ENCODE measurements around the gene LDLR. TPM values are rescaled to one million over a fixed set of nuclear protein-coding genes. Genes with fewer than 3 reads are reported as not detected.

Gene LDLR
- total RNA-seq, 4 donors from 2014 or later = 14.9 to 68.1 (median 32.6) TPM

DNA sequence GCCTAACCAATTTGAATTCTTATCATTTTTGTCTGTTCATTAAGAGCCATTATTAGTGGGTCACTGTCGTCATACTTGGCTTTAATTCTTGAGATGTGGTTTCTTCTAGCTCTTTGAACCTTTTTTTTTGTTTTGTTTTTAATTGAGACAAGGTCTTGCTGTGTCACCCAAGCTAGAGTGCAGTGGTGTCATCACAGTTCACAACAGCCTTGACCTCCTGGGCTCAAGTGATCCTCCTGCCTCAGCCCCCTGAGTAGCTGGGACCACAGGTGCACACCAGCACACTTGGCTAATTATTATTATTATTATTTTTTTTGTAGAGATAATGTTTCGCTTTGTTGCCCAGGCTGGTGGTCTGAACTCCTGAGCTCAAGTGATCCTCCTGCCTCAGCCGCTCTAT is 25.8 kb upstream of the LDLR start:
- no peaks in the 10 kb centered on the region for H3K27me3 ChIP-seq
- peaks cover 0 to 25% (median 0%) of the 10 kb centered on the region in 3 donors for H3K4me1 ChIP-seq
- peak overlapping the region in 1 of 4 donors; percentile 79 for H3K27ac ChIP-seq
- H3K36me3 ChIP-seq = peaks cover 0 to 59% of the 10 kb centered on the region in 2 donors
- no peak for TF ChIP-seq EP300 (IDR thresholded peaks at IDR 0.05)
- no peak for TF ChIP-seq POLR2A (IDR thresholded peaks at IDR 0.05)
- TF ChIP-seq, protein P1, sequence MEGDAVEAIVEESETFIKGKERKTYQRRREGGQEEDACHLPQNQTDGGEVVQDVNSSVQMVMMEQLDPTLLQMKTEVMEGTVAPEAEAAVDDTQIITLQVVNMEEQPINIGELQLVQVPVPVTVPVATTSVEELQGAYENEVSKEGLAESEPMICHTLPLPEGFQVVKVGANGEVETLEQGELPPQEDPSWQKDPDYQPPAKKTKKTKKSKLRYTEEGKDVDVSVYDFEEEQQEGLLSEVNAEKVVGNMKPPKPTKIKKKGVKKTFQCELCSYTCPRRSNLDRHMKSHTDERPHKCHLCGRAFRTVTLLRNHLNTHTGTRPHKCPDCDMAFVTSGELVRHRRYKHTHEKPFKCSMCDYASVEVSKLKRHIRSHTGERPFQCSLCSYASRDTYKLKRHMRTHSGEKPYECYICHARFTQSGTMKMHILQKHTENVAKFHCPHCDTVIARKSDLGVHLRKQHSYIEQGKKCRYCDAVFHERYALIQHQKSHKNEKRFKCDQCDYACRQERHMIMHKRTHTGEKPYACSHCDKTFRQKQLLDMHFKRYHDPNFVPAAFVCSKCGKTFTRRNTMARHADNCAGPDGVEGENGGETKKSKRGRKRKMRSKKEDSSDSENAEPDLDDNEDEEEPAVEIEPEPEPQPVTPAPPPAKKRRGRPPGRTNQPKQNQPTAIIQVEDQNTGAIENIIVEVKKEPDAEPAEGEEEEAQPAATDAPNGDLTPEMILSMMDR (IDR thresholded peaks at IDR 0.05) = no peak
- no peaks in the 10 kb centered on the region for H3K9me3 ChIP-seq
- no peak for ATAC-seq
- no peak overlapping the region for H3K4me3 ChIP-seq
- WGBS, 2 donors (ENCODE audit: low coverage in 1 of 2) = 83 to 87% methylated on average over 3 of the region's 3 CpGs

DNA sequence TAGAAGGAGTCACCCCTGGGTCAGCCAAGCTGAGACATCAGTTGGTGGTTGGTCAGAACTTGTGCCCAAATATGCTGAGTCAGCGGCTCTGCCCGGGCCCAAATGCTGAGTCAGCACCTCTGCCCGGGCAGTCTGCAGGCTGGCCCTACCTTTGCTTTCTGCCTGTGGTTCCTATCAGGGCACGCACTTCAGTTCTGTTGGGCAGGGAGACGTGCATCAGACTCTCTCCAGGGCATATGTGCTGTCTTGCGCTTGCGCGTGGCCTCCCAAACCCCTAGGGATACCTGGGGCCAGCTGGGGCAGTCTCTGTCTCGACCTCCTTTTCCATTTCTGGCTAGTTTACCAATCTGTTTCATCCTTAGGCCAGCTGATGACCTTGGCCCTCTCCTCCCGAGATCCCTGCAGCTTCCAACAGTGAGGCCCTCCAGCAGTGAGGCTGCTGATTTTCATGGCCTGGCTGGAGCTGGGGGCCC is 24.4 kb upstream of the LDLR start:
- Histone ChIP-seq H3K4me3 (no peak overlapping the region), H3K27me3 (no peaks in the 10 kb centered on the region)
- ATAC-seq = no peak

DNA sequence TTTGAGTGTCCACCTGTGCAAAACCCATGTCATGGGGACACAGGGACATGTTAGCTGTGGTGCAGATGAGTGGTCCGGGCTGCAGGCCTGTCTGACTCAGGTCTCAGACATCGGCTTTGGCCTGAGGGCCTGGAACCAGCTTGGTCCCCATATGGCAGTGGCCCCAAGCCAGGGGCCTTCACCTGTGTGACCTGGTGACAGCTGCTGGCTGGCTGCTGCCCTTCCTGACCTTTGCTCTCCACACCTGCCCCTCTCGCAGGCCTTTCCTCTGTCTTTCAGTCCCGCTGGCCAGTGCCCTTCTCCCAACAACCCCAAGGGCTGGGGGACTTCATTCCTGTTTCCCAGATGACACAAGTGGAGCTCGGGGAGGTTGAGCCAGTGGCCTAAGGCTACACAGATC is 22.9 kb upstream of the LDLR start:
- H3K27ac ChIP-seq = no peak overlapping the region
- WGBS, 2 donors (ENCODE audit: low coverage in 1 of 2) = 94 to 100% methylated on average over 1 to 2 of the region's 5 CpGs
- no peaks in the 10 kb centered on the region for H3K9me3 ChIP-seq
- H3K27me3 ChIP-seq = no peaks in the 10 kb centered on the region
- TF ChIP-seq, protein P1 (IDR thresholded peaks at IDR 0.05) = no peak
- TF ChIP-seq POLR2AphosphoS5 (IDR thresholded peaks at IDR 0.05) (no peak), EP300 (IDR thresholded peaks at IDR 0.05) (no peak), POLR2A (IDR thresholded peaks at IDR 0.05) (no peak)
- H3K36me3 ChIP-seq = peaks cover 0 to 36% of the 10 kb centered on the region in 2 donors
- ATAC-seq = no peak
- H3K4me3 ChIP-seq = no peak overlapping the region
- peaks cover 0 to 23% (median 0%) of the 10 kb centered on the region in 3 donors for H3K4me1 ChIP-seq

More for the DNA sequence above, 24.4 kb upstream of the LDLR start:
- Histone ChIP-seq H3K36me3 (peaks cover 0 to 47% of the 10 kb centered on the region in 2 donors), H3K4me1 (peaks cover 0 to 25% (median 0%) of the 10 kb centered on the region in 3 donors), H3K27ac (peak overlapping the region in 3 of 4 donors; percentile 15 to 58 (median 47)), H3K9me3 (no peaks in the 10 kb centered on the region)
- TF ChIP-seq EP300 (IDR thresholded peaks at IDR 0.05) (no peak), POLR2A (IDR thresholded peaks at IDR 0.05) (no peak), POLR2AphosphoS5 (IDR thresholded peaks at IDR 0.05) (no peak)
- TF ChIP-seq, protein P1 (IDR thresholded peaks at IDR 0.05) = no peak
- WGBS, 2 donors (ENCODE audit: low coverage in 1 of 2) = 67% methylated on average over 1 of the region's 10 CpGs; no CpG with 5 or more reads in 1 of the 2 donors

DNA sequence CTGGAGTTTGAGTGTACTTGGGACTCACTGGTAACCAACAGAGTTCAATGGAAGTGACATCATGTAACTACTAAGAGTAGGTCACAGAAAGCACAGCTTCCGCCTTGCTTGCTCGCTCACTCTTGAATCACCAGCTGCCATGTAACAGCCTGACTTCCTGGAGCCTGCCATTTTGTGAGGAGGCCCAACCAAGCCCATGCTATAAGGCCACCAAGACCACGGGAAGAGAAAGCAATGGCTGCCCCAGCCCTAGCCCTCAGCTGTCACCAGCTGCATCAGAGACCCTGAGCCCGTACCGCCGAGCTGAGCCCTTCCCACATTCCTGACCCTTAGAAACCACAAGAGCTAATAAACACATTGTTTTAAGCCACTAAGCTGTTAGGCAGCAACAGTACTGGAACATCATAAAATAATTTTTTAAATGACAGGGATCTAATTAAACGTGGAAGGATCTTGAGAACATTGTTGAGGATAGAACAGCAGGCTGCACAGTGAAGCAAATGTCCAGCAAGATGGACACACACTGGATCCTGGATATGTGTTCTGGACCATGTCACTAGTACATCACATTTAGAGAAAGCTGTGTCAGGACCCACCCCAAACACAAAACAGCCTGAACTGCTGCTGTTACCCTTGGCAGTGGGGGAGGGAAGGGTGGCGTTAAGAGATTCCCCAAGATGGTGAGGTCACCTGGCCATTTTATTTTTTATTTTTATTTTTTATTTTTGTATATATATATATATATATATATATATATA is 21.7 kb upstream of the LDLR start:
- Histone ChIP-seq H3K27me3 (no peaks in the 10 kb centered on the region), H3K4me3 (no peak overlapping the region), H3K9me3 (no peaks in the 10 kb centered on the region), H3K36me3 (peaks cover 0 to 27% of the 10 kb centered on the region in 2 donors), H3K4me1 (peaks cover 0 to 11% (median 0%) of the 10 kb centered on the region in 3 donors), H3K27ac (no peak overlapping the region)
- WGBS, 2 donors (ENCODE audit: low coverage in 1 of 2) = 93 to 95% methylated on average over 2 to 5 of the region's 8 CpGs
- TF ChIP-seq, protein P1 (IDR thresholded peaks at IDR 0.05) = no peak
- TF ChIP-seq POLR2AphosphoS5 (IDR thresholded peaks at IDR 0.05) (no peak), EP300 (IDR thresholded peaks at IDR 0.05) (no peak), POLR2A (IDR thresholded peaks at IDR 0.05) (no peak)
- ATAC-seq = no peak

DNA sequence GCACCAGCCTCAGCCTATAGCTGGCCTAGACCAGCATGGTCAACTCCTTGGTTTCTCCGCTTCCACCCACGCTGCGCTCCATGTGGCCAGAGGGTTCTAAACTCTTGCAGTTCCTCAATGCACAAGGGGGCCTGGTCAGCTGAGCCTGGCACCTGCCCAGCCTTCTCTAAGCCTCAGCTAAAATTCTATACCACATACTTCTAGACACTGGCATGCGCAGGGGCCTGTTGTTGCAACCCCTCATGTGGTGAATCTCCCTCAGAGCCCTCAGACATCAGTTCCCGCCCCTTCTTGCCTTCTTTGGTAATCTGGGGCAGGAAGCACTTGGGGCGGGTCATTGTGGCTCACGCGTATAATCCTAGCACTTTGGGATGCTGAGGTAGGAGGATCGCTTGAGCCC is 19.7 kb upstream of the LDLR start:
- WGBS, 2 donors (ENCODE audit: low coverage in 1 of 2) = 82% methylated on average over 5 of the region's 9 CpGs; no CpG with 5 or more reads in 1 of the 2 donors
- TF ChIP-seq POLR2A (IDR thresholded peaks at IDR 0.05) (no peak), POLR2AphosphoS5 (IDR thresholded peaks at IDR 0.05) (no peak), EP300 (IDR thresholded peaks at IDR 0.05) (no peak)
- TF ChIP-seq, protein P1 (IDR thresholded peaks at IDR 0.05) = no peak
- ATAC-seq = no peak

More for the DNA sequence above, 19.7 kb upstream of the LDLR start:
- Histone ChIP-seq H3K27me3 (no peaks in the 10 kb centered on the region), H3K4me3 (no peak overlapping the region), H3K9me3 (no peaks in the 10 kb centered on the region), H3K36me3 (peaks cover 0 to 17% of the 10 kb centered on the region in 2 donors), H3K27ac (no peak overlapping the region), H3K4me1 (peaks cover 0 to 8% (median 0%) of the 10 kb centered on the region in 3 donors)
